Activated T-cell treated with anti-CD3 and anti-CD28 coated beads for 48 hours (primary cell): Measurements from ENCODE around the gene MYF5.

ENCODE experiments used
- DNase-seq: peaks from one replicate; pipeline ENCODE4 v3.0.0-alpha.2; 2020; ENCODE audit warnings: low read depth

The MYF5 gene

DNA sequence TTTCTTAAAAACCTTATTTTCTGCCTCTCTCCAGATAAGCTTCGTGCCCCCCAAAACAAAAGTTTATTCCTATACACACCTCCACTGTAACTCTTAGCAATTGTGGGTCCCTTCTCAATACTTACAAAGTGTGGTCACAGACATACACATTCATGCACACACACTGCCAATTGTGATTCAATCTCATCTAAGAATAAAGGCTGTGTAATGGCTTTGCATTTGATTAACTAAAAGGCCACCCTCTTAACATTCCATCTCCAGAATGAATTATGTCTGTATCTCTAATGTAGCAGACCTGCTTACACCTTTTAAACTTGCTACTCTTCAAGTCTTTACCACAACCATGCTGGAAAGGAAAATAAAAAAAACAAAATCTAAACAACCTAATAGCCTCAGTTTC lies 49.5 kb downstream of the MYF5 start:
- no peak for DNase-seq

DNA sequence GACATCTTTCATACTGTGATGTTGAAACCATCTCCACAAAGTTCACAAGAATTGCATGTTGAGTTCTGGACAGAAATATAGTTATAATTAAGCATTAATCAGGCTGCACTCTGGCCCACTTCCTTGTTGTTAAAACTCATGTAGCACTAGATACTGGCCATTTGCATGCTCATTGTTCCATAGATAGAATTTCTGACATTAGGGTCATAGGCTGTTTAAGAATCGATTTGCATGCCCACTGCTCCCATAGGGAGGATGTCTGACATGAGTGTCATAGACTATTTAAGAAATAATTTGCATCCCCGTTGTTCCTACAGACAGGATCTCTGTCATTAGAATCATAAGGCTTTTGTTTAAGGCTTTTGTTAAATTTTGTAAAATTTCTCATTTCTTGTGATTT lies 50.2 kb downstream of the MYF5 start:
- DNase-seq, result no peak
